ENCODE data around the gene FBXO17. TPM values are rescaled to one million over a fixed set of nuclear protein-coding genes. Genes with fewer than 3 reads are reported as not detected.

Gene FBXO17
- total RNA-seq, 4 donors from 2014 or later = 12.6 to 88.7 (median 53.1) TPM

DNA sequence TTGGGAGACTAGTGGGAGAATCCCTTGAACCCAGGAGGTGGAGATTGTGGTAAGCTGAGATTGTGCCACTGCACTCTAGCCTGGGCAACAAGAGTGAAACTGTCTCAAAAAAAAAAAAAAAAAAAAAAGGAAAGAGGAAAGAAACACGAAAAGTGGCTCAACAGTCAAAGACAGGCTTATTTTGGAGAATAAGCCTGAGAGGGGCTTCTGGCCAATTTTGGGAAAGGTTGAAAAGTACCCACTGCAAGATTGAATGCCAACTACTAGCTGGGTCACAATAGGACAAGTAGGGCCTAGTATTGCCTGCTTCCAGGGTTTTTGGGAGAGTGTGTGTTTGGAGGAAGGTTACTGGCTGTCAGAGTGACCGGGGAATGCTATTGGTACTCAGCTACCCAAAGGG, 17.2 kb downstream of the FBXO17 start:
- TF ChIP-seq, protein P1, sequence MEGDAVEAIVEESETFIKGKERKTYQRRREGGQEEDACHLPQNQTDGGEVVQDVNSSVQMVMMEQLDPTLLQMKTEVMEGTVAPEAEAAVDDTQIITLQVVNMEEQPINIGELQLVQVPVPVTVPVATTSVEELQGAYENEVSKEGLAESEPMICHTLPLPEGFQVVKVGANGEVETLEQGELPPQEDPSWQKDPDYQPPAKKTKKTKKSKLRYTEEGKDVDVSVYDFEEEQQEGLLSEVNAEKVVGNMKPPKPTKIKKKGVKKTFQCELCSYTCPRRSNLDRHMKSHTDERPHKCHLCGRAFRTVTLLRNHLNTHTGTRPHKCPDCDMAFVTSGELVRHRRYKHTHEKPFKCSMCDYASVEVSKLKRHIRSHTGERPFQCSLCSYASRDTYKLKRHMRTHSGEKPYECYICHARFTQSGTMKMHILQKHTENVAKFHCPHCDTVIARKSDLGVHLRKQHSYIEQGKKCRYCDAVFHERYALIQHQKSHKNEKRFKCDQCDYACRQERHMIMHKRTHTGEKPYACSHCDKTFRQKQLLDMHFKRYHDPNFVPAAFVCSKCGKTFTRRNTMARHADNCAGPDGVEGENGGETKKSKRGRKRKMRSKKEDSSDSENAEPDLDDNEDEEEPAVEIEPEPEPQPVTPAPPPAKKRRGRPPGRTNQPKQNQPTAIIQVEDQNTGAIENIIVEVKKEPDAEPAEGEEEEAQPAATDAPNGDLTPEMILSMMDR (IDR thresholded peaks at IDR 0.05; ENCODE audit: low read depth) = no peak

DNA sequence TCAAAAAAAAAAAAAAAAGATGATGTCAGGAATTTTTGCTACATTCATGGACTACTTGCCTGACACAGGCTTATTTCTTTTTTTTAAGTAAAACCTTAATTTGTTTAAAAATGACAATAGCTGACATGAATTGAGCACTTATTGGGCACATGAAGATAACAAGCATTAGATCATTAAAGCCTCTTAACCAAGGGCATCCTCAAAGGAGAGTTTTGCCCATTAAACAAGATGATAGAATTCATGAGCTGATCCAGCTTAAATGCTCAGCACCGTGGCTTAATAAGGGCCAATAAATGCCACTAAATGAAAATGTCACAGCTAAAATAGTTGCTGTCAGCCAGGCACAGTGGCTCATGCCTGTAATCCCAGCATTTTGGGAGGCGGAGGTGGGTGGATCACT, 19.3 kb downstream of the FBXO17 start:
- TF ChIP-seq, protein P1 (IDR thresholded peaks at IDR 0.05; ENCODE audit: low read depth) = no peak

DNA sequence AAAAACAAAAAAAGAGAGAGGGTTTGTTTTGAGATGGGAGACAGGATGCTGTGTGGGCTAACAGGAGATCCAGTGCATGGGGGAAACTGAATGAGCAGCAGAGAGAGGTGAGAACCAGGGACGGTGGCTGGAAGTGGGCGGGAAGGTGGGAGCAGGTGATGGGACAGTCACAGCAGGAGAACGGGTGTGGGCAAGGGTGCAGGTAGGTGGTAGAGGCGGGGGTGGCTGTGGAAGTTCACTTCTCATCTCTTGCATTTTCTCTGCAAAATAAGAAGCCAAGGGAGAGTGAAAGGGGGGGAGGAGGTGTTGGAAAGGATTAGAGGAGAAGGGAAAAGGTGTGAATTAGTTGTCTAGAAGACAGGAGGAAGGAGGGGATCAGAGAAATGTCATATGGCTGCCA, 21.9 kb downstream of the FBXO17 start:
- TF ChIP-seq, protein P1 (IDR thresholded peaks at IDR 0.05; ENCODE audit: low read depth) = no peak

DNA sequence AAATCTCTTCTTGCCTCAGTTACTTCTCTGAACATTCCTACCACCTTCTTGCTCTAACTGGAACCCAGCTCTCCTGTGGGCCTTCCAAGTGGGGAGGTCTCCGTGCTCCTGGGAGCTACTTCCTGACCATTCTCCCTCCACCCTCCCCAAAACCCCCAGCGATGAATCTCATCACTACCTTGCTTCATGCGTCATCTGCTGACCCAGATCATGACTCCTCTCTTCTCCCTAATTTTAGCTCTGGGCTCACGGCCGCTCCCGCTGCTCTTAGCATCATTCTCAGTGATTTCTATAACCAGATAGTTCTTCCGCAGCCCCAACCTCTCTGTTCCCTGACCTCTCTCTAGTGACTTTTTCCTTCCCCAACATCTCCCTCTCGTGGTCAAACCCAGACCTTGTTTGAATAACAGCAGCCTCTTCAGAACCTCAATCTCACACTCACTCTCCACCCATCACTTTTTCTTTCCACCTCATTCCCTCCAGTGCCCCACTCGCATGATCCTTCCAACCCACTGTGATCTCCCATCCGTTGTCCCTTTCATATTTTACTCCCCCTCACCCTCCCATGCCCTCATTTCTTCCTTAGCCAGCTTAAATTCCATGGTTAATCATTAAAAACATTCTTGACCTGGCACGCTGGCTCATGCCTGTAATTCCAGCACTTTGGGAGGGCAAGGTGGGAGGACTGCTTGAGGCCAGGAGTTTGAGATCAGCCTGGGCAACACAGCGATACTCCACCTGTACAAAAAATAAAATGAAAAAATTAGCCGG, 23.0 kb downstream of the FBXO17 start:
- TF ChIP-seq, protein P1 (IDR thresholded peaks at IDR 0.05; ENCODE audit: low read depth) = no peak

DNA sequence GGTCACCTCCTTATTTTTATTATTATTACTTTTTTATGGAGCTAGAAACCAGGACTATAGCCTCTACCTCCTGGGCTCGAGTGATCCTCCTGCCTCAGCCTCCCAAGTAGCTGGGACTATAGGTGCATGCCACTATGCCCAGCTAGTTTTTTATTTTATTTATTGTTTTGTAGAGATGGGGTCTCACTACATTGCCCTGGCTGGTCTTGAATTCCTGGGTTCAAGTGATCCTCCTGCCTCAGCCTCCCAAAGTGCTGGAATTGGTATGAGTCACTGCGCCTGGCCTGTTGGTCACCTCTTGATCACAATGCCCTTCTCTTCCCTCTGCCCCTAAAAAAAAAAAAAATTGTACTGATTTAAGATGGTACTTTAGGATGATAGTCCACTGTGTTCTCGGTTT, 24.4 kb downstream of the FBXO17 start:
- TF ChIP-seq, protein P1 (IDR thresholded peaks at IDR 0.05; ENCODE audit: low read depth) = no peak

DNA sequence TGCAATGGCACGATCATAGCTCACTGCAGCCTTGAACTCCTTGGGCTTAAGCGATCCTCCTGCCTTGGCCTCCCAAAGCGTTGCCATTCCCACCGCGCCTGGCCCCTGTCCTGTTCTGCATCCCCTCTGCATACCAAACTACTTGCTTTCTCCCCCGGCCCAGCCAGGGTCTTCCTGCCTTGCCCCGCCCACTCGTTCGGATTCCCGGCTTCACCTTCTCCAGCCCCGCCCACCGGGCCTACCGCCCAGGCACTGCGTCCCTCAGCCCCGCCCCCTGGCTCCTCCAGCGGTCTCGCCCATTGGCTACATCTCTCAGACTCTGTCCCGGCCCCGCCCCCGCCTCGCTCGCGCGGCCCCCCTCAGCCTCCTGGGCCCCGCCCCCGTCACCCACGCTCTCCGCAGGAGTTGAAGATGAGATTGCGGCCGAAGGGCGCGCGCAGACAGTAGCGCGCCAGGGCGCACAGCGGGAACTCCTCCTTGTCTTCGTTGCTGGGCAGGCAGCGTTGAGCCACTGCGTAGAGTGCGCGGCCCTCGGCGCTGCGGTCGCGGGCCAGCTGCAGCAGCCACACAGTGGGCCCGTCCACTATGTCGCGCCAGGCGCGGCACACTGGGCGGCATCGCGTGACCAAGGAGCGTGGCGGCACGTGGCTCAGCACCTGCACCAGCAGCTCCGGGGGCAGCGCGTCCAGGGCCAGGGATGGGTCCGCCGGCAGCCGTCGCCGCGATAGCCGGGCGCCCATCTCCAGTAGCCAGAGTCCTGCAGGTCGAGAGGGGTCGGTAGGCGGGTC, 25.8 kb downstream of the FBXO17 start:
- TF ChIP-seq, protein P1 (IDR thresholded peaks at IDR 0.05; ENCODE audit: low read depth) = no peak
